Mesendoderm (in vitro differentiated cells): ENCODE data around the gene ITSN1.

Source experiments
- DNase-seq: peaks from one replicate; pipeline ENCODE4 v3.0.0; 2013
- H2AK5ac ChIP-seq: 2 replicates; pipeline ENCODE4 v1.6.1; 2013; ENCODE audit warnings: low read length, inconsistent platforms
- H2BK120ac ChIP-seq: 2 replicates; pipeline ENCODE4 v1.6.1; 2013; ENCODE audit warnings: low read depth, mild to moderate bottlenecking, low read length, moderate library complexity, mixed read lengths
- H2BK15ac ChIP-seq: replicated peaks from 2 replicates; pipeline ENCODE4 v1.6.1; 2013; ENCODE audit warnings: low read depth, mild to moderate bottlenecking, moderate library complexity
- H2BK5ac ChIP-seq: 2 replicates; pipeline ENCODE4 v1.6.1; 2013; ENCODE audit warnings: low read length, inconsistent platforms
- H3K18ac ChIP-seq: 2 replicates; pipeline ENCODE4 v1.6.1; 2013; ENCODE audit warnings: mild to moderate bottlenecking, low read length, mixed read lengths
- H3K23ac ChIP-seq: one replicate; pipeline ENCODE4 v1.6.1; 2013; ENCODE audit warnings: low read length
- H3K27ac ChIP-seq: 2 replicates; pipeline ENCODE4 v1.5.1; 2013; ENCODE audit warnings: low read depth, mild to moderate bottlenecking, inconsistent platforms, low read length, moderate library complexity
- H3K27me3 ChIP-seq: 2 replicates; pipeline ENCODE4 v1.6.1; 2013; ENCODE audit warnings: low read length, control low read depth, mild to moderate bottlenecking, inconsistent platforms; ENCODE audit not compliant: insufficient read depth, poor library complexity
- H3K36me3 ChIP-seq: 2 replicates; pipeline ENCODE4 v1.6.1; 2013; ENCODE audit warnings: low read length, inconsistent platforms; ENCODE audit not compliant: control insufficient read depth, insufficient read depth
- H3K4ac ChIP-seq: one replicate; pipeline ENCODE4 v1.6.1; 2013; ENCODE audit warnings: low read depth, mild to moderate bottlenecking, low read length, moderate library complexity
- H3K4me1 ChIP-seq: 2 replicates; pipeline ENCODE4 v1.6.1; 2013; ENCODE audit warnings: low read depth, low read length, inconsistent platforms; ENCODE audit not compliant: control insufficient read depth
- H3K4me2 ChIP-seq: 2 replicates; pipeline ENCODE4 v1.6.1; 2013; ENCODE audit warnings: low read length
- H3K4me3 ChIP-seq: 2 replicates; pipeline ENCODE4 v1.5.1; 2013; ENCODE audit warnings: mild to moderate bottlenecking, low read length
- H3K56ac ChIP-seq: one replicate; pipeline ENCODE4 v1.6.1; 2013; ENCODE audit warnings: low read length
- H3K79me1 ChIP-seq: 2 replicates; pipeline ENCODE4 v1.6.1; 2013; ENCODE audit warnings: low read length, inconsistent platforms
- H3K79me2 ChIP-seq: 2 replicates; pipeline ENCODE4 v1.6.1; 2013; ENCODE audit warnings: mild to moderate bottlenecking, low read length; ENCODE audit not compliant: control insufficient read depth, insufficient read depth
- H3K9ac ChIP-seq: 2 replicates; pipeline ENCODE4 v1.6.1; 2013; ENCODE audit warnings: low read length, inconsistent platforms
- H4K5ac ChIP-seq: one replicate; pipeline ENCODE4 v1.6.1; 2013; ENCODE audit warnings: low read length
- H4K8ac ChIP-seq: one replicate; pipeline ENCODE4 v1.6.1; 2013; ENCODE audit warnings: low read depth, mild to moderate bottlenecking, control low read depth, low read length, moderate library complexity
- WGBS: extraction: QIAGEN DNeasy Blood & Tissue Kit; methylation state at CpG from one replicate; pipeline ENCODE4 v1.1.7; 2013; ENCODE audit warnings: low lambda C conversion rate, missing lambda C conversion rate; ENCODE audit not compliant: insufficient coverage; ENCODE audit errors: extremely low coverage; 5-methylcytosine and 5-hydroxymethylcytosine counted together

ITSN1 gene

GRCh38 chr21:33897098-33897497, 254.8 kb downstream of the ITSN1 start:
- no peak for DNase-seq
- Histone ChIP-seq H2BK120ac (no peak overlapping the region), H3K79me2 (no peaks in the 10 kb centered on the region), H3K56ac (no peak overlapping the region), H3K4me2 (no peak overlapping the region), H2BK15ac (no peak overlapping the region), H3K4me3 (no peak overlapping the region), H2AK5ac (no peak overlapping the region), H3K9ac (no peak overlapping the region), H3K4me1 (no peaks in the 10 kb centered on the region), H3K23ac (no peak overlapping the region), H3K27me3 (no peaks in the 10 kb centered on the region), H3K18ac (no peak overlapping the region), H4K5ac (no peak overlapping the region), H4K8ac (no peak overlapping the region), H3K79me1 (no peaks in the 10 kb centered on the region), H2BK5ac (no peak overlapping the region), H3K27ac (no peak overlapping the region), H3K4ac (no peak overlapping the region), H3K36me3 (no peaks in the 10 kb centered on the region)
- WGBS, result no CpG with 5 or more reads among the region's 5 CpGs

GRCh38 chr21:33897739-33898138, 255.4 kb downstream of the ITSN1 start:
- no peak overlapping the region for H3K4me2 ChIP-seq
- peaks cover 2% of the 10 kb centered on the region for H3K36me3 ChIP-seq
- no peak overlapping the region for H2AK5ac ChIP-seq
- no peak overlapping the region for H3K18ac ChIP-seq
- no peak overlapping the region for H2BK120ac ChIP-seq
- no CpG with 5 or more reads among the region's 3 CpGs for WGBS
- H4K8ac ChIP-seq, result no peak overlapping the region
- no peak overlapping the region for H4K5ac ChIP-seq
- no peak for DNase-seq
- no peaks in the 10 kb centered on the region for H3K4me1 ChIP-seq
- no peak overlapping the region for H2BK15ac ChIP-seq
- H3K27ac ChIP-seq, result no peak overlapping the region
- H2BK5ac ChIP-seq, result no peak overlapping the region
- no peaks in the 10 kb centered on the region for H3K79me2 ChIP-seq
- H3K56ac ChIP-seq, result no peak overlapping the region
- H3K27me3 ChIP-seq, result no peaks in the 10 kb centered on the region
- no peaks in the 10 kb centered on the region for H3K79me1 ChIP-seq
- H3K4me3 ChIP-seq, result no peak overlapping the region
- H3K9ac ChIP-seq, result no peak overlapping the region
- no peak overlapping the region for H3K23ac ChIP-seq
- no peak overlapping the region for H3K4ac ChIP-seq

- DNase-seq, result no peak
- H3K4me1 ChIP-seq, result no peaks in the 10 kb centered on the region
- no peaks in the 10 kb centered on the region for H3K27me3 ChIP-seq
- no peak overlapping the region for H2BK120ac ChIP-seq
- no peak overlapping the region for H3K4me2 ChIP-seq
- no peak overlapping the region for H2BK5ac ChIP-seq
- H3K56ac ChIP-seq, result no peak overlapping the region
- no peak overlapping the region for H3K23ac ChIP-seq
- no peak overlapping the region for H3K4me3 ChIP-seq
- H3K36me3 ChIP-seq, result peaks cover 2% of the 10 kb centered on the region
- H3K9ac ChIP-seq, result no peak overlapping the region
- WGBS, result no CpG with 5 or more reads among the region's 3 CpGs
- no peaks in the 10 kb centered on the region for H3K79me1 ChIP-seq
- no peak overlapping the region for H3K27ac ChIP-seq
- no peak overlapping the region for H3K4ac ChIP-seq
- no peak overlapping the region for H2AK5ac ChIP-seq
- H4K5ac ChIP-seq, result no peak overlapping the region
- no peaks in the 10 kb centered on the region for H3K79me2 ChIP-seq
- H2BK15ac ChIP-seq, result no peak overlapping the region
- no peak overlapping the region for H3K18ac ChIP-seq
- H4K8ac ChIP-seq, result no peak overlapping the region
These were observed 256.3 kb downstream of the ITSN1 start for GRCh38 chr21:33898586-33898985.

GRCh38 chr21:33899199-33899598, 256.9 kb downstream of the ITSN1 start:
- H3K18ac ChIP-seq, result no peak overlapping the region
- no peak overlapping the region for H2AK5ac ChIP-seq
- no peaks in the 10 kb centered on the region for H3K4me1 ChIP-seq
- H3K27me3 ChIP-seq, result no peaks in the 10 kb centered on the region
- H3K23ac ChIP-seq, result no peak overlapping the region
- H3K4me2 ChIP-seq, result no peak overlapping the region
- H3K27ac ChIP-seq, result no peak overlapping the region
- whole genome bisulfite sequencing, result no CpG with 5 or more reads among the region's 5 CpGs
- no peaks in the 10 kb centered on the region for H3K79me1 ChIP-seq
- H3K79me2 ChIP-seq, result no peaks in the 10 kb centered on the region
- no peak overlapping the region for H3K56ac ChIP-seq
- H2BK120ac ChIP-seq, result no peak overlapping the region
- no peak overlapping the region for H3K4me3 ChIP-seq
- no peak overlapping the region for H4K8ac ChIP-seq
- no peak overlapping the region for H3K9ac ChIP-seq
- no peak overlapping the region for H3K4ac ChIP-seq
- H2BK5ac ChIP-seq, result no peak overlapping the region
- DNase-seq, result no peak
- H2BK15ac ChIP-seq, result no peak overlapping the region
- H4K5ac ChIP-seq, result no peak overlapping the region
- H3K36me3 ChIP-seq, result peaks cover 4% of the 10 kb centered on the region

- Histone ChIP-seq H4K5ac (no peak overlapping the region), H3K4me2 (no peak overlapping the region), H3K18ac (no peak overlapping the region), H3K56ac (no peak overlapping the region), H2BK15ac (no peak overlapping the region), H2BK5ac (no peak overlapping the region), H3K27ac (no peak overlapping the region), H3K36me3 (peaks cover 12% of the 10 kb centered on the region), H3K4me1 (no peaks in the 10 kb centered on the region), H3K4ac (no peak overlapping the region), H3K9ac (no peak overlapping the region), H4K8ac (no peak overlapping the region), H2BK120ac (no peak overlapping the region), H3K79me1 (no peaks in the 10 kb centered on the region), H3K4me3 (no peak overlapping the region), H3K79me2 (no peaks in the 10 kb centered on the region), H3K27me3 (no peaks in the 10 kb centered on the region), H3K23ac (no peak overlapping the region), H2AK5ac (no peak overlapping the region)
- WGBS, result no CpG with 5 or more reads among the region's 13 CpGs
- peak; percentile 91 for DNase-seq
These were observed 259.3 kb downstream of the ITSN1 start for GRCh38 chr21:33901412-33902288.

- no CpG with 5 or more reads among the region's 6 CpGs for WGBS
- Histone ChIP-seq H3K18ac (no peak overlapping the region), H2BK15ac (no peak overlapping the region)
These were observed 260.0 kb downstream of the ITSN1 start for GRCh38 chr21:33902349-33902748.

More at GRCh38 chr21:33902349-33902748, 260.0 kb downstream of the ITSN1 start:
- H3K27ac ChIP-seq, result no peak overlapping the region
- no peak overlapping the region for H2BK5ac ChIP-seq
- H3K4me1 ChIP-seq, result no peaks in the 10 kb centered on the region
- H3K23ac ChIP-seq, result no peak overlapping the region
- H3K4ac ChIP-seq, result no peak overlapping the region
- no peak overlapping the region for H3K9ac ChIP-seq
- DNase-seq, result no peak
- H2BK120ac ChIP-seq, result no peak overlapping the region
- no peak overlapping the region for H3K56ac ChIP-seq
- no peak overlapping the region for H3K4me3 ChIP-seq
- H2AK5ac ChIP-seq, result no peak overlapping the region
- no peak overlapping the region for H3K4me2 ChIP-seq
- no peaks in the 10 kb centered on the region for H3K79me2 ChIP-seq
- H3K36me3 ChIP-seq, result peaks cover 15% of the 10 kb centered on the region
- no peak overlapping the region for H4K8ac ChIP-seq
- no peak overlapping the region for H4K5ac ChIP-seq
- no peaks in the 10 kb centered on the region for H3K79me1 ChIP-seq
- H3K27me3 ChIP-seq, result no peaks in the 10 kb centered on the region
